ENCODE data around the gene SLC5A1. TPM values are rescaled to one million over a fixed set of nuclear protein-coding genes. Genes with fewer than 3 reads are reported as not detected.

SLC5A1 gene
- total and polyA plus RNA-seq, 9 donors = 0.05 to 1.8 (median 1.1) TPM; not detected in 4

GRCh38 chr22:32034275-32034674, 8.8 kb upstream of the SLC5A1 start:
- 37 to 59% (median 43%) methylated on average over 5 of the region's 5 CpGs for WGBS, 3 donors
- no peak overlapping the region for H3K27ac ChIP-seq

GRCh38 chr22:32037236-32037635, 5.8 kb upstream of the SLC5A1 start:
- intact Hi-C loops (cut with DNase I) = no loop called here
- TF ChIP-seq CTCF (IDR thresholded peaks at IDR 0.05) (no peak), POLR2A (IDR thresholded peaks at IDR 0.05) (no peak), EP300 (IDR thresholded peaks at IDR 0.05) (no peak)
- WGBS, 3 donors = 62 to 69% (median 62%) methylated on average over 6 of the region's 6 CpGs
- Histone ChIP-seq H3K27ac (no peak overlapping the region), H3K4me3 (no peak overlapping the region), H3K36me3 (no peaks in the 10 kb centered on the region), H3K9me3 (no peaks in the 10 kb centered on the region), H3K4me1 (ENCODE audit: insufficient read depth) (no peaks in the 10 kb centered on the region), H3K27me3 (no peaks in the 10 kb centered on the region)
- DNase-seq = no peak

More at GRCh38 chr22:32034275-32034674, 8.8 kb upstream of the SLC5A1 start:
- TF ChIP-seq EP300 (IDR thresholded peaks at IDR 0.05) (no peak), CTCF (IDR thresholded peaks at IDR 0.05) (no peak), POLR2A (IDR thresholded peaks at IDR 0.05) (no peak)
- DNase-seq = no peak
- no peaks in the 10 kb centered on the region for H3K4me1 ChIP-seq (ENCODE audit: insufficient read depth)
- H3K9me3 ChIP-seq = no peaks in the 10 kb centered on the region
- H3K4me3 ChIP-seq = no peak overlapping the region
- H3K27me3 ChIP-seq = no peaks in the 10 kb centered on the region
- intact Hi-C loops (cut with DNase I) = no loop called here
- H3K36me3 ChIP-seq = no peaks in the 10 kb centered on the region

GRCh38 chr22:32040324-32040904, 2.6 kb upstream of the SLC5A1 start:
- TF ChIP-seq CTCF (IDR thresholded peaks at IDR 0.05) (no peak), EP300 (IDR thresholded peaks at IDR 0.05) (no peak), POLR2A (IDR thresholded peaks at IDR 0.05) (no peak)
- intact Hi-C loops (cut with DNase I) = no loop called here
- H3K9me3 ChIP-seq = no peaks in the 10 kb centered on the region
- WGBS, 3 donors = 35 to 52% (median 40%) methylated on average over 3 of the region's 3 CpGs
- no peaks in the 10 kb centered on the region for H3K4me1 ChIP-seq (ENCODE audit: insufficient read depth)
- H3K4me3 ChIP-seq = no peak overlapping the region
- DNase-seq = no peak
- no peaks in the 10 kb centered on the region for H3K27me3 ChIP-seq
- H3K36me3 ChIP-seq = no peaks in the 10 kb centered on the region
- no peak overlapping the region for H3K27ac ChIP-seq

GRCh38 chr22:32043391-32043790, 330 bp downstream of the SLC5A1 start:
- no peaks in the 10 kb centered on the region for H3K36me3 ChIP-seq
- WGBS, 3 donors = 43 to 56% (median 49%) methylated on average over 9 of the region's 9 CpGs
- DNase-seq = no peak
- no peak overlapping the region for H3K4me3 ChIP-seq
- no peaks in the 10 kb centered on the region for H3K9me3 ChIP-seq
- no peak overlapping the region for H3K27ac ChIP-seq
- no peaks in the 10 kb centered on the region for H3K27me3 ChIP-seq
- no peak for TF ChIP-seq CTCF (IDR thresholded peaks at IDR 0.05)
- no peak for TF ChIP-seq EP300 (IDR thresholded peaks at IDR 0.05)
- TF ChIP-seq POLR2A (IDR thresholded peaks at IDR 0.05) = no peak
- intact Hi-C loops (cut with DNase I) = no loop called here
- H3K4me1 ChIP-seq (ENCODE audit: insufficient read depth) = no peaks in the 10 kb centered on the region
